ENCODE data around the gene SMIM23. TPM values are rescaled to one million over a fixed set of nuclear protein-coding genes. Genes with fewer than 3 reads are reported as not detected.

SMIM23 gene
- total and polyA plus RNA-seq, 2 of the 13 experiments (the other 11 are each of a cell fraction or from before 2014, with no cell fraction given), result not detected

DNA sequence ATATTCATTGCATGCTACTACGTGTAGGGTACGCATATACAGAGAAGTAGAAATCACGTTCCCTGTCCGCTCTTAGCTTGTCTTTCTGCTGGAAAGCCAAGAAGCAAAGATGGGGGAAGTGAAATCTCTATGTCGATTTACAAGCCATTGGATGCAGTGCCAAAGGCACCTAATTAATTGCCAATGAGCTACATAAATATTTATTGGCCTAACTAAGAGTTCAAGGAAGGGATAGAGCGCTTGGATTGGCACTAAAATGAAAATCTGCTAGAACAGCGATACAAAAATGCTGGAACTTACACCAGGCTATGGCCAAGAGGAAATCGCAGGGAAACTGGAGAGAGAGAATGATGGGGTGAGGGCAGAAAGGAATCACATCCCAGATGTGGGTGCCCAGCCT lies 10.8 kb downstream of the SMIM23 start:
- no peaks in the 10 kb centered on the region for H3K79me2 ChIP-seq (ENCODE audit: insufficient read depth, low read length)
- POLR2A ChIA-PET, result no interaction called here
- in situ Hi-C loops (cut with HindIII; ENCODE audit: extremely low pct_ligation_motif_present, low pct_unique_long_range_greater_than_20kb), result no loop called here
- no peaks in the 10 kb centered on the region for H3K4me1 ChIP-seq (ENCODE audit: insufficient read depth, low read length)
- FAIRE-seq (no peak), ATAC-seq (no peak), DNase-seq (ENCODE audit: low spot score) (no peak)
- intact Hi-C loops (cut with micrococcal nuclease; ENCODE audit: unreplicated experiment), result no loop called here
- no peaks in the 10 kb centered on the region for H3K27me3 ChIP-seq (ENCODE audit: control insufficient read depth in 1 of 2, insufficient read depth in 2 of 2, low read length in 2 of 2)
- WGBS (ENCODE audit: low lambda C conversion rate), result 31% methylated on average over 8 of the region's 8 CpGs
- H3K9ac ChIP-seq (ENCODE audit: insufficient read depth, low read depth, low read length), result no peak overlapping the region
- no peak overlapping the region for H3K4me3 ChIP-seq (replicated peaks in 1 of 3; ENCODE audit: insufficient read depth in 1 of 3, low read depth in 2 of 3, low read length in 3 of 3)
- BruUV-seq (replicated peaks), result no TSS peak
- no peak overlapping the region for H3K4me2 ChIP-seq (ENCODE audit: low read depth, low read length)
- CTCF ChIA-PET (ENCODE audit: low intra/inter-chr PET ratio, low total read pairs), result no interaction called here
- TF ChIP-seq ZNF496 (CRISPR knock-in tag; IDR thresholded peaks at IDR 0.05; ENCODE audit: insufficient replicate concordance) (no peak), KDM6A (CRISPR knock-in tag; IDR thresholded peaks at IDR 0.05; ENCODE audit: low read depth) (no peak), ZNF530 (CRISPR knock-in tag; IDR thresholded peaks at IDR 0.05; ENCODE audit: low read depth) (no peak), NFRKB (IDR thresholded peaks at IDR 0.05) (no peak), NR2F1 (CRISPR knock-in tag; IDR thresholded peaks at IDR 0.05) (no peak), ZNF33B (CRISPR knock-in tag; IDR thresholded peaks at IDR 0.05) (no peak), RFXAP (CRISPR knock-in tag; IDR thresholded peaks at IDR 0.05; ENCODE audit: borderline replicate concordance) (no peak), ZSCAN9 (CRISPR knock-in tag; IDR thresholded peaks at IDR 0.05; ENCODE audit: borderline replicate concordance) (no peak), ZNF672 (CRISPR knock-in tag; IDR thresholded peaks at IDR 0.05) (no peak), ZSCAN21 (CRISPR knock-in tag; IDR thresholded peaks at IDR 0.05; ENCODE audit: borderline replicate concordance) (no peak)
- TF ChIP-seq, protein P1, sequence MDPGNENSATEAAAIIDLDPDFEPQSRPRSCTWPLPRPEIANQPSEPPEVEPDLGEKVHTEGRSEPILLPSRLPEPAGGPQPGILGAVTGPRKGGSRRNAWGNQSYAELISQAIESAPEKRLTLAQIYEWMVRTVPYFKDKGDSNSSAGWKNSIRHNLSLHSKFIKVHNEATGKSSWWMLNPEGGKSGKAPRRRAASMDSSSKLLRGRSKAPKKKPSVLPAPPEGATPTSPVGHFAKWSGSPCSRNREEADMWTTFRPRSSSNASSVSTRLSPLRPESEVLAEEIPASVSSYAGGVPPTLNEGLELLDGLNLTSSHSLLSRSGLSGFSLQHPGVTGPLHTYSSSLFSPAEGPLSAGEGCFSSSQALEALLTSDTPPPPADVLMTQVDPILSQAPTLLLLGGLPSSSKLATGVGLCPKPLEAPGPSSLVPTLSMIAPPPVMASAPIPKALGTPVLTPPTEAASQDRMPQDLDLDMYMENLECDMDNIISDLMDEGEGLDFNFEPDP (CRISPR knock-in tag; conservative IDR thresholded peaks at IDR 0.05), result no peak
- TF ChIP-seq, protein P2, sequence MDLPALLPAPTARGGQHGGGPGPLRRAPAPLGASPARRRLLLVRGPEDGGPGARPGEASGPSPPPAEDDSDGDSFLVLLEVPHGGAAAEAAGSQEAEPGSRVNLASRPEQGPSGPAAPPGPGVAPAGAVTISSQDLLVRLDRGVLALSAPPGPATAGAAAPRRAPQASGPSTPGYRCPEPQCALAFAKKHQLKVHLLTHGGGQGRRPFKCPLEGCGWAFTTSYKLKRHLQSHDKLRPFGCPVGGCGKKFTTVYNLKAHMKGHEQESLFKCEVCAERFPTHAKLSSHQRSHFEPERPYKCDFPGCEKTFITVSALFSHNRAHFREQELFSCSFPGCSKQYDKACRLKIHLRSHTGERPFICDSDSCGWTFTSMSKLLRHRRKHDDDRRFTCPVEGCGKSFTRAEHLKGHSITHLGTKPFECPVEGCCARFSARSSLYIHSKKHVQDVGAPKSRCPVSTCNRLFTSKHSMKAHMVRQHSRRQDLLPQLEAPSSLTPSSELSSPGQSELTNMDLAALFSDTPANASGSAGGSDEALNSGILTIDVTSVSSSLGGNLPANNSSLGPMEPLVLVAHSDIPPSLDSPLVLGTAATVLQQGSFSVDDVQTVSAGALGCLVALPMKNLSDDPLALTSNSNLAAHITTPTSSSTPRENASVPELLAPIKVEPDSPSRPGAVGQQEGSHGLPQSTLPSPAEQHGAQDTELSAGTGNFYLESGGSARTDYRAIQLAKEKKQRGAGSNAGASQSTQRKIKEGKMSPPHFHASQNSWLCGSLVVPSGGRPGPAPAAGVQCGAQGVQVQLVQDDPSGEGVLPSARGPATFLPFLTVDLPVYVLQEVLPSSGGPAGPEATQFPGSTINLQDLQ (CRISPR knock-in tag; IDR thresholded peaks at IDR 0.05), result no peak
- TF ChIP-seq, protein P3, sequence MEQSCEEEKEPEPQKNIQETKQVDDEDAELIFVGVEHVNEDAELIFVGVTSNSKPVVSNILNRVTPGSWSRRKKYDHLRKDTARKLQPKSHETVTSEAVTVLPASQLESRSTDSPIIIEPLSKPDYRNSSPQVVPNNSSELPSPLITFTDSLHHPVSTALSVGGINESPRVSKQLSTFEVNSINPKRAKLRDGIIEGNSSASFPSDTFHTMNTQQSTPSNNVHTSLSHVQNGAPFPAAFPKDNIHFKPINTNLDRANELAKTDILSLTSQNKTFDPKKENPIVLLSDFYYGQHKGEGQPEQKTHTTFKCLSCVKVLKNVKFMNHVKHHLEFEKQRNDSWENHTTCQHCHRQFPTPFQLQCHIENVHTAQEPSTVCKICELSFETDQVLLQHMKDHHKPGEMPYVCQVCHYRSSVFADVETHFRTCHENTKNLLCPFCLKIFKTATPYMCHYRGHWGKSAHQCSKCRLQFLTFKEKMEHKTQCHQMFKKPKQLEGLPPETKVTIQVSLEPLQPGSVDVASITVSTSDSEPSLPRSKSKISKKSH (CRISPR knock-in tag; IDR thresholded peaks at IDR 0.05; ENCODE audit: borderline replicate concordance), result no peak
- TF ChIP-seq, protein P4, sequence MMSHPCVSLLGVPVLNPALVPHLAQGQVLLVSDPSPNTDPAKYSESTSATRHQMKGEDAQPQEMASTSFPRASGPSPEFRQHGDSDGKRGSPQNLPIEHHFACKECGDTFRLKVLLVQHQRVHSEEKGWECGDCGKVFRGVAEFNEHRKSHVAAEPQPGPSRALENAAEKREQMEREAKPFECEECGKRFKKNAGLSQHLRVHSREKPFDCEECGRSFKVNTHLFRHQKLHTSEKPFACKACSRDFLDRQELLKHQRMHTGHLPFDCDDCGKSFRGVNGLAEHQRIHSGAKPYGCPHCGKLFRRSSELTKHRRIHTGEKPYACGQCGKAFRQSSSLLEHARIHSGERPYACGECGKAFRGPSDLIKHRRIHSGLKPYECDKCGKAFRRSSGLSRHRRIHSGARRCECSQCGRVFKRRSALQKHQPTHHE (CRISPR knock-in tag; IDR thresholded peaks at IDR 0.05; ENCODE audit: borderline replicate concordance), result no peak
- TF ChIP-seq, protein P5, sequence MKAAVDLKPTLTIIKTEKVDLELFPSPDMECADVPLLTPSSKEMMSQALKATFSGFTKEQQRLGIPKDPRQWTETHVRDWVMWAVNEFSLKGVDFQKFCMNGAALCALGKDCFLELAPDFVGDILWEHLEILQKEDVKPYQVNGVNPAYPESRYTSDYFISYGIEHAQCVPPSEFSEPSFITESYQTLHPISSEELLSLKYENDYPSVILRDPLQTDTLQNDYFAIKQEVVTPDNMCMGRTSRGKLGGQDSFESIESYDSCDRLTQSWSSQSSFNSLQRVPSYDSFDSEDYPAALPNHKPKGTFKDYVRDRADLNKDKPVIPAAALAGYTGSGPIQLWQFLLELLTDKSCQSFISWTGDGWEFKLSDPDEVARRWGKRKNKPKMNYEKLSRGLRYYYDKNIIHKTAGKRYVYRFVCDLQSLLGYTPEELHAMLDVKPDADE (CRISPR knock-in tag; IDR thresholded peaks at IDR 0.05), result no peak
- no peak overlapping the region for H3K27ac ChIP-seq (ENCODE audit: extremely low read length, insufficient read depth, low read length)
- H4K20me1 ChIP-seq (ENCODE audit: insufficient read depth, low read length), result no peaks in the 10 kb centered on the region
- H3K36me3 ChIP-seq (replicated peaks in 1 of 2; ENCODE audit: control insufficient read depth in 1 of 2, insufficient read depth in 2 of 2, low read length in 2 of 2), result no peaks in the 10 kb centered on the region
- H3K9me3 ChIP-seq (ENCODE audit: low read length), result no peaks in the 10 kb centered on the region
- no peak overlapping the region for H2AFZ ChIP-seq (ENCODE audit: low read length)
